Measurements from ENCODE around the gene ANKFN1.
"Not testable (repeated sequence)": the region's sequence is repeated elsewhere in the genome, so short reads cannot be mapped to it uniquely, and the experiment has no call there.

The ANKFN1 gene

GRCh38 chr17:56351675-56352074, 198.4 kb downstream of the ANKFN1 start:
- no peak for DNase-seq (ENCODE audit: low read depth)

DNA sequence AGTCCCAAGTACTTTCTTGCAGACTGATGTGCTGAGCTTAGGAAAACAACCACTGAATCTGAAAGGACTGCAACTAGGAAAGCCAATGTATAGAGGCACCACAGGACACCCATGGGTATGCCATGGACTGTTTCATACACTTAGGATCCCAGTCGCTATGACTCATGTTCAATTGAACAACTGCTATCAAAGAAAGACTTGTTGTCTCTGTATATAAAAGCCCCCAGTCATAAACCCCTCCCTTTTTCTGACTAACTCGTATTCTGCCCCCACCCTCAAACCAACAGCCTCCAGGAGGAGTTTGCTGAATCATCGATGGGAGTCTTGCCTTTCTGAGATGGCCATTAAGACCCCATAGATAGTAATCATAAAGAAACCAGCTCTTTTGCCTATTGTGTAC, 205.4 kb downstream of the ANKFN1 start:
- no peak for DNase-seq (ENCODE audit: low read depth)

GRCh38 chr17:56359518-56359917, 206.2 kb downstream of the ANKFN1 start:
- DNase-seq (ENCODE audit: low read depth), result no peak

DNA sequence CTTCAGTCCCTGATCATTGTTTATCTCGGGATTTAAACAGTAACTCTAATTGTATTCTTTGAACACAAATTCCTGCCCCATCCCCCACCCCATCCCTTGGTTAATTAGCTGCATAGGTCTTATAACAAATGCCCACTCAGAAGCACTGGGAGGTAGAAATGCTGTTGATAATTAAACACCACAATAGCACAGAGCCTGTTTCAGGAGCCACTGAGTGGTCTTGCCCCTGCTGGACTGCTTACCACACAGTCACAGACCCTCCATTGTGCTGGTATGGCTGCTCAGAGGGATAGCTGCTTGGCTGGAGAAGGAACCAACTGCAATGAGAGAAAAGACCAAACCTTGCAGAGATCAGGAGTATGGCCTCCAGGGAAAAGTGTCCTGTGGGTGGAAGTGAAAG, 214.1 kb downstream of the ANKFN1 start:
- no peak for DNase-seq (ENCODE audit: low read depth)

- DNase-seq (ENCODE audit: low read depth), result no peak
Observed at GRCh38 chr17:56373981-56374833, 220.9 kb downstream of the ANKFN1 start.

- DNase-seq (ENCODE audit: low read depth), result no peak
Observed at GRCh38 chr17:56389356-56389755, 236.1 kb downstream of the ANKFN1 start.

DNA sequence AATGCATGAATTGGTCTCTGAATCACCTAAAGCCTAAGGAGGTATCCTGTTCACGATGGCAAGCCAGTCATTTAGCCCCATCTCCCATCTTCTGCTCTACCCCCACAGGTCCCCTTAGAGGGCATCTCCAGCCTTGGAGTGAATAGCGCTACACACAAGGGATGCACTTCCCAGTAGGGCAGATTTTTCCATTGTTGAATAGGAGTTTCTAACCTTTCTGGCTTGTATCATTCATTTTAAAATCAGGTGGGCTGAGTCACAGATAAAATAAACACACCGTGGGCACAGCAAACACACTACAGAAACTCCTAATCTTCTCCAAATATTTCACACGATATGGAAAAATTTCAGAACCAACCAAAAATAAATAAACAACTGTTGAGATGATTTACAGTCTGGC, 239.0 kb downstream of the ANKFN1 start:
- DNase-seq (ENCODE audit: low read depth), result no peak

- DNase-seq (ENCODE audit: low read depth), result no peak
Observed at GRCh38 chr17:56393156-56393555, 239.9 kb downstream of the ANKFN1 start.

GRCh38 chr17:56395787-56396186, 242.5 kb downstream of the ANKFN1 start:
- DNase-seq (ENCODE audit: low read depth), result no peak

DNA sequence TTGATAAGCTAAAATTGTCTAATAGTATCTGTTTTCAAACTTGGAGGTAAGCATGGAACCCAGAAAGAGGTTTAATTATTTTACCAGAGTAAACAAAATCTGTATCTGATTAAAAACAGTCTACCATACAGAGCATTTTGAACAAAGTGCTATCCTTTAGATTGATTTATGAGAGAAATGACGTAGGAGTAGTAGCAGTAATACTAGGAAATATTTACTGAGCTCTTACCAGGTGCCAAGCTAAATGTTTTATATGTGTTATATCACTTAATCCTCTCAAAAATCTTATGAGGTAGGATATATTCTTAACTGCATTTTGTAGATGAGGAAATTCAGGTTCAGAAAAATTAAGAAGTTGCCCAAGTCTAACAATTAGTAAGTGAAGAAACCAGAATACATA, 253.8 kb downstream of the ANKFN1 start:
- DNase-seq (ENCODE audit: low read depth), result no peak

DNA sequence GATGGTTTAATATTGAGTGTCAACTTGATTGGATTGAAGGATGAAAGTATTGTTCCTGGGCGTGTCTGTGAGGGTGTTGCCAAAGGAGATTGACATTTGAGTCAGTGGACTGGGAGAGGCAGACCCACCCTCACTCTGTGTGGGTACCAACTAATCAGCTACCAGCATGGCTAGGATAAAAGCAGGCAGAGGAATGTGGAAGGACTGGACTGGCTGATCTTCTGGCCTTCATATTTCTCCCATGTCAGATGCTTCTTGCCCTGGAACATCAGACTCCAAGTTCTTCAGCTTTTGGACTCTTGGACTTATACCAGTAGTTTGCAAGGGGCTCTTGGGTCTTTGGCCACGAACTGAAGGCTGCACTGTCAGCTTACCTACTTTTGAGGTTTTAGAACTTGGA, 259.1 kb downstream of the ANKFN1 start:
- DNase-seq (ENCODE audit: low read depth), result not testable (repeated sequence)

GRCh38 chr17:56416682-56417351, 263.5 kb downstream of the ANKFN1 start:
- DNase-seq (ENCODE audit: low read depth), result no peak

DNA sequence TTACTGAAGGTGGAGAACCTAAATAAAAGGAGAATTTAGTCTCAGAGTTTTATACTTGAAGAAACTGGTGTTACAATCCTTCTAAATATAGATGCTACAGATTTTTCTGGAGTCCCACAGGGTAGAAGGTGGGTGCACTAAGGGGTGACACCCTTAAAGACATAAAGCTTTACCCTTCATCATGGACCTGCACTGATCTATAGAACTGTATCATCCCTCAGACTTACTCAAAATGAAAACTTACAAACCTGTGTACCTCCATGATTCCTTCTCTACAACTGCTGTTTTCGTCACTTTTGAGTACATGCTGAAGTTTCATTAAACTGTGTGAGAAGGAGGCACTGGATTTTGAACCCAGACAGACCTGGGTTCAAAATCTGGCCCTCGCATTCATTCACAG, 270.7 kb downstream of the ANKFN1 start:
- DNase-seq (ENCODE audit: low read depth), result no peak

GRCh38 chr17:56424543-56425044, 271.3 kb downstream of the ANKFN1 start:
- DNase-seq (ENCODE audit: low read depth), result no peak

GRCh38 chr17:56425483-56425882, 272.2 kb downstream of the ANKFN1 start:
- no peak for DNase-seq (ENCODE audit: low read depth)

DNA sequence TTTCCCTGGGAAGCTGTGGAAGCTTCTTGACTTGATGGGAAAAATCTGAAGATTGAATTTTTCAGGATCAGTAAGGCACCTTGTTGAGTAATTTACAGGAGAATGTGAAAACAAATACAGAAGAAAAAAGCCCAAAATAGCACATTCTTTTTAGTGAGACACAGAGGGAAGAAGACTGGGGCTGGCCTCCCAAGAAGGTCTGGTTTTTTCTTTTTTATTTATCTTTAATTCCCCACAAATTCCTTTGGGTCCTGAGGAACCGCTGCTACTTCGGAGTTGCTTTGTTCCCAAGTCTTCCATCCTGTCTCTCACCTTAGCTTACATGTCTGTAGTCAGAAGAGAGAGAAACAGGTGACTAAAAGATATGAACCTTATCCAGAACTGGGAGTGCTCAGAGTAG, 273.6 kb downstream of the ANKFN1 start:
- no peak for DNase-seq (ENCODE audit: low read depth)

- DNase-seq (ENCODE audit: low read depth), result no peak
Observed at GRCh38 chr17:56431736-56432135, 278.5 kb downstream of the ANKFN1 start.

DNA sequence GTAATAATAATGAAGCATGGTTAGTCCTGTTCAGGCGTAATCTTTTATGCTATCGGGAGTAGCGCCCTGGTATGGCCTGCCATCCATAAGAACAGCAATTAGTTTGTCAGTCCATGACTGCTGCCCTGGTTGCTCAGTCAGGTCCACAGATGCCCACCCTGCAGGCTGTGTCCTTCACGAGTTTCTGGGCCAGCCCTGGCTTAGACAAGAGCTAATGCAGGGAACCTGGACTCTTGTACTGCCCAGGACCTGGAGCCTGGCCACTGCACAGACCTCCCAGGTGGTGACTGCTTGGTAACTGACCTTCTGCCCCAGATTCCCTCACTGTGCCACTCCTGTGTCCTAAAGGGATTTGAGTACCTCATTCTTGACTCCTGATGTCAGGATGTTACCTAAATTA, 279.2 kb downstream of the ANKFN1 start:
- DNase-seq (ENCODE audit: low read depth), result no peak

GRCh38 chr17:56434610-56435009, 281.3 kb downstream of the ANKFN1 start:
- DNase-seq (ENCODE audit: low read depth), result no peak

DNA sequence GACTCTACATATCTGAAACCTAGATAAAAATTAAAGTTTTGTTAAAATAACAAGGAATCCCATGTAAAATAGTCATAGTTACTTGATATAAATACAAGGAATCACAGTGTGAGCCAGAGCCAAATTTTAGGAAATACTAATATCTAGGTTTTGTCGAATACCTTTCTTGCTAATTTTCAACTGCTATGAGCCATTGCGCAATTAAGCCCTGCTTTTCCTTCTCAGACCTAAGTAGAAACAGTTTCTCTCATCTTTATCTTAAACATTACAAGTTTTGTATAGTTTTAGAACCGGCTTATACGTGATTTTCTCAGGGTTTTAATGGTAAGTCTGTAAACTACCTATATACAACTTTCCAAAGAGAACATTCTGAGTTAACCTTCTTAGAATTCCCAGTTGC, 282.9 kb downstream of the ANKFN1 start:
- DNase-seq (ENCODE audit: low read depth), result no peak

DNA sequence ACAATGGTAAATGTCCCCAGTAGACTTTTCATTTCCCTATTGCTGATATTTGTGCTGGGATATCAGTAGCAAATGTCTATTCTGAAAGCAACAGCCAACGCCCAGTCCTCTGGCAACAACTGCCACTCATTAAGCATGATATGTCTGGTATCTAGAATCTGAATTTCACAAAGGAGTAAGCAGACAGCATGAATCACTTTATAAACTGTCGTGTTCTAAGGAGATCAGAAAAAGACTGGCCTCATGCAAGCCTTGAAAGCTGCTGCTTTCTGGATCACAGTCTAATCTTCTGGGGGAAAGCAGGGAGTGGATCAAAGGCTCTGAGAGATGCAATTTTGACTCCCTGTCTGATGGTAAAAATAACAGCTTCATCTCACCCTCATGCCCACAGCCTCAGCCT, 287.1 kb downstream of the ANKFN1 start:
- no peak for DNase-seq (ENCODE audit: low read depth)

- DNase-seq (ENCODE audit: low read depth), result no peak
Observed at GRCh38 chr17:56441308-56441707, 288.0 kb downstream of the ANKFN1 start.

DNA sequence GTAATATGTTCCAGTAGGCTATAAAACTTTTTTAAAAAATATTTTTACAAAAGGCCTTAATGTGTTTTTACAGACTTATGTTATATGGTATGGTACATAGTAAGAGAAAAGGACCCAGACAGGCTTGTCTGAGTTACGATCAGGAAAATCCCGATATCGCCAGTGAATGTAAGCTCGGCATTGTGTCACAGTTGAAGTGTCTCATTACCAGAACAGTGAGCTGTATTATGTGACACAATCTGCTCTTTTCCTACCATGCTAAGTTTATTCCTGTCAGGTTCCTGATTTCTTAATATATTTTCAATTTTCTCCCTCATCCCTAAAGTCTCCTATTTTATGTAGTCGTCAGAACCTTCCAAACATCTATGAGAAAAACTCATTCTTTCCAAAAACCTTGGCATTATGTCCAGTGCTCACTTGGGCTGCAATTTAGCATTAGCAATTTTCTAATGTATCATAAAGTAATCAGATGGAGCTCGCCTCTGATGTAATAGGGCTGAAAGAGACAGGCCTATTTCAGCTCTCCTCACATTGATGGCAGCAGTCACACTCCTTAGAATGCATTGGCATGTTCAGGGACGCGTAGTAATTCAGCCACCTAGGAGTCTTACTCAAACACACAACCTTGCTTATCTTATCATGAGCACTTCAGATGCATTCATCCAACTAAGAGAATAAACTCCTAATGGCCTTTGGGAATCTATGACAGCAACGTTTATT, 292.6 kb downstream of the ANKFN1 start:
- DNase-seq (ENCODE audit: low read depth), result no peak
